NB4 (cell line): ENCODE data around the gene AUH.

Source experiments
- CTCF ChIP-seq: IDR thresholded peaks from one replicate; pipeline ENCODE4 v1.5.1; 2012; ENCODE audit warnings: low read depth, low read length
- POLR2A ChIP-seq: IDR thresholded peaks from 2 replicates; pipeline ENCODE4 v1.6.1; 2011; ENCODE audit warnings: mild to moderate bottlenecking; ENCODE audit not compliant: insufficient read length; ENCODE audit errors: extremely low read depth
- TF ChIP-seq, protein P1 (sequence below): IDR thresholded peaks from 2 replicates; pipeline ENCODE4 v1.6.1; 2011; ENCODE audit warnings: low read depth, low read length

DNA sequence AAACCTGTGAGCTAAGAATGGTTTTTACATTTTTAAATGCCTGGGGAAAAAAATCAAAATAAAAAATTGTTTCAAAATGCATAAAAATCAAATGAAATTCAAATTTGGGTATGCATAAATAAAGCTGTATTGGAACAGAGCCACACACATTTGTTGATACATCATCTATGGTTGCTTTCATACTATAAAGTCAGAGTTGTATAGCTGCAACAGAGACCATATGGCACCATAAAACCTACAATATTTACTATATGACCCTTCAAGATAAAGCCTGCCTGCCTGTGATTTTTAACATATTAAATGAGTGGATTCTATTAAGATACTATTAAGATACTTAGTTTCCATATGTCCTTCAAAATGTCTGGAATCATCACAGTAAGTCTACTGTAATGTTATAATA, 40.0 kb downstream of the AUH start:
- TF ChIP-seq CTCF (no peak), POLR2A (no peak)
- TF ChIP-seq, protein P1, sequence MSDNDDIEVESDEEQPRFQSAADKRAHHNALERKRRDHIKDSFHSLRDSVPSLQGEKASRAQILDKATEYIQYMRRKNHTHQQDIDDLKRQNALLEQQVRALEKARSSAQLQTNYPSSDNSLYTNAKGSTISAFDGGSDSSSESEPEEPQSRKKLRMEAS = no peak
